NCI-H774 (cell line): Measurements from ENCODE around the gene CRCP.
"Not testable (repeated sequence)": the region's sequence is repeated elsewhere in the genome, so short reads cannot be mapped to it uniquely, and the experiment has no call there.

Experiments used
- DNase-seq: peaks from one replicate; lab custom pipeline; 2025; lab: John Stamatoyannopoulos, UW

Gene CRCP

DNA sequence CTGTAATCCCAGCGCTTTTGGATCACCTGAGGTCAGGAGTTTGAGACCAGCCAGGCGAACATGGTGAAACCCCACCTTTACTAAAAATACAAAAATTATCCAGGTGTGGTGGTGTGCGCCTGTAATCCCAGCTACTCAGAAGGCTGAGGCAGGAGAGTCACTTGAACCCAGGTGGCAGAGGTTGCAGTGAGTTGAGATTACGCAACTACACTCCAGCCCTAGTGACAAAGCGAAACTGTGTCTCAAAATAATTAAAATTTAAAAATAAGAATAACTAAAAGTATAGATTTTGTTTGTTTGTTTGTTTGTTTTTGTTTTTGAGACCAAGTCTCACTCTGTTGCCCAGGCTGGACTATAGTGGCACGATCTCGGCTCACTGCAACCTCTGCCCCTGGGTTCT, 41.4 kb downstream of the CRCP start:
- DNase-seq: not testable (repeated sequence)

- no peak for DNase-seq
Measured at GRCh38 chr7:66157060-66157459, 42.4 kb downstream of the CRCP start.

DNA sequence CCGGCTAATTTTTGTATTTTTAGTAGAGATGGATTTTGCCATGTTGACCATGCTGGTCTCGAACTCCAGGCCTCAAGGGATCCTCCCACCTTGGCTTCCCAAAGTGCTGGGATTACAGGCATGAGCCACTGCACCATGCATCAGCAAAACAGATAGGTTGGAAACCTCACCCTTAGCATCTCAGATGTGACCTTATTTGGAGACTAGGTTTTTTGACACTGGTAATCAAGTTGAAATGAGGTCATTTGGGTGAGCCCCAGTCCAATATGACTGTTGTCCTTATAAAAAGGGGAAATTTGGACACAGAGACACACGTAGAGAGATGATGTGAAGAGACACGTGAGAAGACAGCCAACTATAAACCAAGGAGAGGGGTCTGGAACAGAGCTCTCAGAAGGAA, 48.0 kb downstream of the CRCP start:
- no peak for DNase-seq

GRCh38 chr7:66163186-66163610, 48.6 kb downstream of the CRCP start:
- no peak for DNase-seq

DNA sequence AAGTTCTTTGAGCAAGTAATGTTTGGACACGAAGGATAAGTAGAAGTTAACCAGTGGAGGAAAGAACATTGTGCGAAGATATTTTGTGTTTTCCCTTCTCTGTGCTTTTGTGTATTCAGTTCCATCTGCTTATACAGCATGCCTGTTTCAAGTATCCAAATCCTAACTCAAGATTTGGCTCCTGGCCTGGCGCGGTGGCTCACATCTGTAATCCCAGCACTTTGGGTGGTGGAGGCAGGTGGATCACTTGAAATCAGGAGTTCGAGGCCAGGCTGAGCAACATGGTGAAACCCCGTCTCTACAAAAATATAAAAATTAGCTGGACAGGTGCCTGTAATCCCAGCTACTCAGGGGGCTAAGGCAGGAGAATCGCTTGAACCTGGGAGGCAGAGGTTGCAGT, 49.7 kb downstream of the CRCP start:
- DNase-seq: no peak

DNA sequence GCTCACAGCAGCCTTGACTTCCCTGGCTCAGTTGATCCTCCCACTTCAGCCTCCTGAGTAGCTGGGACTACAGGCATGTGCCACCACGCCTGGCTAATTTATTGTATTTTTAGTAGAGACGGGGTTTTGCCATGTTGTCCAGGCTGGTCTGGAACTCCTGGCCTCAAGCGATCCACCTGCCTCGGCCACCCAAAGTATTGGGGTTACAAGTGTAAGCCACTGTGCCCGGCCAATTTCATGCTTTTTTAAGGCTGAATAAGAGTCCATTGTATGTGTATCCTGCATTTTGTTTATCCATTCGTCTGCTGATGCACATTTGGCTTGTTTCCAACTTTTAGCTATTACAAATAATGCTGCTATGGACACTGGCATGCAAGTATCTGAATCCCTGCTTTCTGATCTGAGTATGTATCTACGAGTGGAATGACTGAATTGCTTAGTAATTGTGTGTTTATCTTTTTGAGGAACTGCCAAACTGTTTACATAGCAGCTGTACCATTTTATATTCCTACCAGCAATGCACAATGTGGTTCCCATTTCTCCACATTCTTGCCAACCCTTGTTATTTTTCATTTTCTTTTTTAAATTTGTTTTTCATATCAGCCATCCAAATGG, 53.2 kb downstream of the CRCP start:
- peak; percentile 41 for DNase-seq

DNA sequence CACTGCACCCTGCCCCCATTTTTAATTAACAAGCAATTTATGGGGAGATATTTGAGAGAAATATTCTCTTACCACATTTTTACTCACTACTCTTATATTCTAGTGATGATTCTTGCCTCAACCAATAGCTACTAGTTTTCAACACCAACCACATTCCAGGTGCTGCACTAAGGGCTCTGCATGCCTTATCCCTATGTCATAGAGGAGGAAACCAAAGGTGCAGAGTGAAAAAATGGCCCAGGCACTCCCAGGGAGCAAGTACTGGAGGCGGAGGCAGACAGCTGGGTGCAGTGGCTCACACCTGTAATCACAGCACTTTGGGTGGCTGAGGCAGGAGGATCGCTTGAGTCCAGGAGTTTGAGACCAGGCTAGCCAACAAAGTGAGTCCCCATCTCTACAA, 55.0 kb downstream of the CRCP start:
- DNase-seq: no peak

DNA sequence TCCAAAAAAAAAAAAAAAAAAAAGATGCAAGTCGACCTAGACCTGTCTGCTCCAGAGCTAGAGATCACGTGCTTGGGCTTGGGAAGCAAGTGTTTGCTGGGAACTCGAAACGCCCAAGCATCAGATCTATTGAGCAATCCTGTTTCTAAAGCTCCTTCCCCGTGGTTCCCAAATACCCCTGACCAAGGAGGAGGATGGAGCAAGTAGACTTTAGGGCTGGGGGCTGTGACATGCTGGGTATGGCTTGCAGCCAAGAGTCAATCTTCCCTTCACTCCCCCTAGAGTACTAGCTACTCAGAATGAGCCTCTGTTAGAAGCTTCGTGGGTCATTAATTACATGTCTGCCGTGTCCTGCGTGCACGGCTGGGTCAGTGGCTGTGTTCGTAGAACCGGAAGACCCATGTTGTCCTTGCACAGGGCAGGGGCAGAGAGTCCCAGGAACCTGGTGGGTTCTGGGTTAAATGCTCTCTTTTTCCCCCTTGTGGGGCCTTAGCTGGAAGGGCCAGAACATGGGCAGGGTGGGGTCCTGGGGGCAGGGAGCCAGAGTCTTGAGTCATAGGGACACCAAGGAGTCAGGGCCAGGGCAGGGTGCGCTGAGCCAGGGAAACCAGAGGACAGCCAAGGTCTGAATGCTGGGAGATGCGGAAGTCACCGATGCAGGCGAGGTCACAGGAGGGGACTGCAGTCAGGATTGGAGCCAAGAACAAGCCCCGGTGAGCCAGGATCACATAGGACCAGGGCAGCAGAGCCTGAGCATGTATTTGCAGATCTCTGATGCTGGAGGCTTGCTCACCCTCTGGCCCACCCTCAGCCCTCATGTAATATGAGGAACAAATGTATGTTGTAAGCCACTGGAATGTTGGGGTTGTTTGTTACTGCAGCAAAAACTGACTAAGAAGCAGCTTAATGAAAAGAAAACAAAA, 55.9 kb downstream of the CRCP start:
- no peak for DNase-seq

- DNase-seq: not testable (repeated sequence)
Measured at GRCh38 chr7:66172536-66173401, 58.1 kb downstream of the CRCP start.

DNA sequence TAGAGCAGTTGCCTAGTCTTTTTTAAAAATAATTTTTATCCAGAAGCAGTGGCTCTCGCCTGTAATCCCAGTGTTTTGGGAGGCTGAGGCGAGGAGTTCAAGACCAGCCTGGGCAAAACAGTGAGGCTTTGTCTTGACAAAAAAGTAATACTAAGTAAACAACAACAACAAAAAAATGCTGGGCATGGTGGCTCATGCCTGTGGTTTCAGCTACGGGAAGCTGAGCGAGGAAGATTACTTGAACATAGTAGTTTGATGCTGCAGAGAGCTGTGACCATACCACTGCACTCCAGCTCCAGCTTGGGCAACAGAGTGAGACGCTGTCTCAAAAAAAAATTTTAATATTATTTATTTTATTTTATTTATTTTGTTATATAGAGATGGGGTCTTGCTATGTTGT, 59.2 kb downstream of the CRCP start:
- DNase-seq: no peak

DNA sequence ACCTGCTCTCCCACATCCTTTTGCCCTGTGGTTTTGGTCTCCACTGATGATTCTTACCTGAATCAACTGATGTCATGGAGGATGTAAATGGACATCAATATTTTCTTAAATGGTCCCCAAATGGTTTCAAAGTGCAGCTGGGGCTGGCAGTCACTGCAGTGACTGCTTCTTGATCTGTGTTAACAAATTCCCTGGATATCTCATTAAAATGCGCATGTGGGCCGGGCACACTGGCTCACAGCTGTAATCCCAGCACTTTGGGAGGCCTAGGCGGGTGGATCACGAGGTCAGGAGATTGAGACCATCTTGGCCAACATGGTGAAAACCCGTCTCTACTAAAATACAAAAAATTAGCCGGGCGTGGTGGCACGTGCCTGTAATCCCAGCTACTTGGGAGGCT, 60.4 kb downstream of the CRCP start:
- not testable (repeated sequence) for DNase-seq

DNA sequence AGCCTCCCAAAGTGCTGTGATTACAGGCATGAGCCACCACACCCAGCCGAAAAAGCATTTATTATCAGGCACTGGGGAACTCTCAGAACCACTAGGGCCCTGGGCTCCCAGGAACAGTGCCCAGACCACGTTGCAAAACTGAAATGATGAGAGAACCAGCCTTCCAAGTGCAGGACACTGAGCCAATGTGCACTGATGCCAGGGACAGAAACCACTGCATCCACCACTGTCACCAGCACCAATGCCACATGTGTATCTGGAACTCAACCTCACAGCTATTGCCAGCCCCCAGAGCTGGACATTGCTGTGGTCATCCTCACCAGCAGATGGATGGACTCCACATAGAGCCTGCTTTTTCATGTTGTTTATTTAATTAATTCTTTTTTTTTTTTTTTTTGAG, 62.3 kb downstream of the CRCP start:
- DNase-seq: no peak

DNA sequence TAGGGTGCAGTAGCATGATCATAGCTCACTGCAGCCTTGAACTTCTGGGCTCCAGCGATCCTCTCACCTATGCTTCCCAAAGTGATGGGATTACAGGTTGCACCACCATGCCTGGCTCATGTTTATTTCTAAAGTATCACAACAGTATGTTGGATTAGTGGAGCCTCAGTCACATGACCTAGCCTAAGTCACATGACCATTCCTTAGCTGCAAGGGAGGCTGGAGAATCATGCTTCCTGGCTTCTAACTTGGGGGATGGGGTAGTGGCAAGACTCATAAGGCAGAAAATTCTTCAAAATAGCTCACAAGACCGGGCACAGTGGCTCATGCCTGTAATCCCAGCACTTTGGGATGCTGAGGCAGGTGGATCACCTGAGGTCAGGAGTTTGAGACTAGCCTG, 63.6 kb downstream of the CRCP start:
- no peak for DNase-seq

- no peak for DNase-seq
Measured at GRCh38 chr7:66181329-66181728, 66.7 kb downstream of the CRCP start.

DNA sequence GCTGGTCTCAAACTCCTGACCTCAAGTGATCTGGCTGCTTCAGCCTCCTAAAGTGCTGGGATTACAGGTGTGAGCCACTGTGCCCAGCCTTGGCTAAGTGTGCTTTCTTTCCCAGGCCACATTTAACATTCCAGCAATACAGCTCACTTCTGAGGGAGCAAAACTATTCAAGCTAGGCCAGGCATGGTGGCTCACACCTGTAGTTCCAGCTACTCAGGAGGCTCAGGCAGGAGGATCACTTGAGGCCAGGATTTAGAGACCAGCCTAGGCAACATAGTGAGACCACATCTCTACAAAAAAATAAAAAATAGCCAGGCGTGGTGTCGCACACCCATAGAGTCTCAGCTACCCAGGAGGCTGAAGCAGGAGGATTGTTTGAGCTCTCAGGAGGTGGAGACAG, 67.2 kb downstream of the CRCP start:
- DNase-seq: no peak

DNA sequence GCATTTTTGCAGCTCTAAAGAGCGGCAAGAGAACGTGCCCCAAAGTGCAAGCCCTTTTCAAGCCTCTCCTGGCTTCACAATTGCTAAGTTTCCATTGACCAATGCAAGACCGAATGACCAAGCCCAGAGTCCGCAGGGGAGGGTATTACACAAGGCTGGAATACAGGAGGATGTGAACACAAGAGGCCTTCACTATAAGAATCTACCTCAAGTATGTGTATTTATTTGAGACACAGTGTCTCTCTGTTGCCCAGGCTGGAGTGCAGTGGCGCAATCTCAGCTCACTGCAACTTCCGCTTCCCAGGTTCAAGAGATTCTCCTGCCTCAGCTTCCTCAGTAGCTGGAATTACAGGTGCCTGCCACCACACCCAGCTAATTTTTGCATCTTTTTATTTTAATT, 68.3 kb downstream of the CRCP start:
- DNase-seq: no peak

DNA sequence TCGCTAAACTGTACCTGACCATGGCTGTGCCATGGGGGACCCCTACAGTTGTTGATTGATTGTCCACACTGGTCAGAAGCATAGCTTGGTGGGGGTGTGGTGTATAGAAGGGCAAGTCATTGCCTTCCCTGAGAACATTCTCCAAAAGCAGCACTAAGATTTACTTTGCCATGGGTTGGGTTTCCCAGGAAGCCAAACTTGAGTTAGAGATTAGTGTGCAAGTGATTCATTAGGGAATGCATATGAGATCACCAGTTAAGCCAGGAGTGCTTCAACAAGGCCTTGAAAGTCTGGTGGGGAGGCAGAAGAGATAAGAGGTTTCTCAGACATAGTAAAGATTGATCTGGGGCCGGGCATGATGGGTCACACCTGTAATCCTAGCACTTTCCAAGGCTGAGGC, 69.1 kb downstream of the CRCP start:
- no peak for DNase-seq

GRCh38 chr7:66185680-66186187, 71.1 kb downstream of the CRCP start:
- DNase-seq: no peak

DNA sequence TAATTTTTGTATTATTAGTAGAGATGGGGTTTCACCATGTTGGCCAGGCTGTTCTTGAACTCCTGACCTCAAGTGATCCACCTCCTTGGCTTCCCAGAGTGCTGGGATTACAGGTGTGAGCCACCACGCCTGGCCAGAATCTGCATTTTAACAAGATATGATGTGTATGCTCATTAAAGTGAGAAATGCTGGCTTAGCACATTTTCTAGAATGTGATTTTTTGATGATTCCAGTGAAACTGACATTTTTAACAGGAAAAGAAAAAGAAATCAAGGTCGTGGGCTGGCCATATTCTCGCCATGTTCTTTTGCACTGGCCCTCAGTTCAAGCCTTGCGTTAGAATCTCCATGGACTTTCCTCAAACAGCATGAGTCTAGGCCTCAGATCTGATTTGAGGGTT, 72.3 kb downstream of the CRCP start:
- DNase-seq: no peak

DNA sequence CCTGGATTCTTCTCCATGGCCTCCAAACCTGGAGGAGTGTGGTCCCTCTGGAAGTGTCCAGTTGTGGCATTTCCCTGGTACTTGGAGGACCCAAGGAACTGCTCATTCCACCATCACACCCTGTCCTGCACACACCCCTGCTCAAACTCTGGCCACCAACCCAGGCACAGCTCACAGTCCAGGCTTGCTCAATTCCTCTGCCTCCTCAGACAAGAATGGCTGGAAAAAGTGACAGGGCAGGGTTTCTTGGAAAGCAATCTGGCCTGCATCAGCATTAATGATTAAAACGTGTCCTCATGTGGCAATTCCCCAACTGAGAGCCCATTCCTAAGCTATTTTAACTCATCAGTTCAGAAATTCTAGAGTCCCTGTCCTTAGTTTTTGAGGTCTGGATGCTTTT, 73.3 kb downstream of the CRCP start:
- no peak for DNase-seq

DNA sequence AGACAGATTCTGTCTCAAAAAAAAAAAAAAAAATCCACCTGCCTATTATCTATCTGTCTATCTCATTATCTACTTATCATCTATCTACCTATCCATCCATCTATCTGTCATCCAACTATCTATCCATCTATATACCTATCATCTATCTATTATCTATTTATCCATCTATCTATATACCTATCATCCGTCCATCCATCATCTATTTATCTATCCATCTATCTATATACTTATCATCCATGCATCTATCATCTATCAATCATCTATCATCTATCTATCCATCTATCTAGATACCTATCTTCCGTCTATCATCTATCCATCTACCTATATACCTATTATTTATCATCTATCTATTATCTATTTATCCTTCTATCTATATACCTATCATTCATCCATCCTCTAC, 74.0 kb downstream of the CRCP start:
- no peak for DNase-seq

- no peak for DNase-seq
Measured at GRCh38 chr7:66189695-66190503, 75.3 kb downstream of the CRCP start.
